PC-3 (cell line): ENCODE measurements around the gene SRR. TPM values are rescaled to one million over a fixed set of nuclear protein-coding genes. Genes with fewer than 3 reads are reported as not detected.

Experiments used
- ATAC-seq: fragments of 200-7000 bp; cut with Tn5 transposase; 2 replicates; pipeline ENCODE4 v1.9.1; 2020; ENCODE audit warnings: mild to moderate bottlenecking, moderate library complexity
- BruUV-seq: library from RNA; stranded (reverse); fragments of 400-500 nt; replicated peaks from 2 replicates; lab custom pipeline; 2021; lab: Mats Ljungman, UMichigan
- CTCF ChIA-PET: fragments of 300-600 bp; sonication (Branson Sonifier 250); formaldehyde crosslinking; loops from one replicate; lab custom pipeline; 2022; ENCODE audit warnings: antibody characterized with exemption; lab: Charles Lee
- POLR2A ChIA-PET: fragments of 300-600 bp; sonication (Branson Sonifier 250); formaldehyde crosslinking; loops from one replicate; lab custom pipeline; 2022; ENCODE audit warnings: antibody characterized with exemption; ENCODE audit not compliant: unreplicated experiment; lab: Charles Lee
- DNase-seq: peaks from one replicate; pipeline ENCODE4 v3.0.0-alpha.2; 2015
- H2AFZ ChIP-seq: fragments of 300-600 bp; sonication (generic); 2 replicates; pipeline ENCODE4 v1.6.0; 2016; ENCODE audit warnings: antibody characterized with exemption, low read length
- H3F3A ChIP-seq: fragments of 300-600 bp; sonication (generic); one replicate; pipeline ENCODE4 v1.6.0; 2017; ENCODE audit warnings: antibody characterized with exemption, low read length, control low read depth, mild to moderate bottlenecking; ENCODE audit not compliant: unreplicated experiment
- H3K27ac ChIP-seq: fragments of 300-600 bp; sonication (generic); 2 replicates; pipeline ENCODE4 v1.5.1; 2016; ENCODE audit warnings: mild to moderate bottlenecking, low read length
- H3K27me3 ChIP-seq: fragments of 300-600 bp; sonication (generic); 2 replicates; pipeline ENCODE4 v1.6.1; 2016; ENCODE audit warnings: low read length, mixed read lengths
- H3K36me3 ChIP-seq: fragments of 300-600 bp; sonication (generic); 2 replicates; pipeline ENCODE4 v1.6.1; 2016; ENCODE audit warnings: low read depth, mixed run types, low read length, mixed read lengths
- H3K4me1 ChIP-seq: fragments of 300-600 bp; sonication (generic); 2 replicates; pipeline ENCODE4 v1.5.1; 2016; ENCODE audit warnings: low read length; ENCODE audit not compliant: insufficient read depth
- H3K4me2 ChIP-seq: fragments of 300-600 bp; sonication (generic); 2 replicates; pipeline ENCODE4 v1.6.0; 2016; ENCODE audit warnings: low read length
- H3K4me3 ChIP-seq: fragments of 300-600 bp; sonication (generic); 2 replicates; pipeline ENCODE4 v1.5.1; 2016; ENCODE audit warnings: mild to moderate bottlenecking, low read length, mixed read lengths
- H3K79me2 ChIP-seq: fragments of 300-600 bp; sonication (generic); 2 replicates; pipeline ENCODE4 v1.6.1; 2017; ENCODE audit warnings: low read length, mixed read lengths
- H3K9ac ChIP-seq: fragments of 300-600 bp; sonication (generic); 2 replicates; pipeline ENCODE4 v1.6.0; 2016; ENCODE audit warnings: mild to moderate bottlenecking, low read length
- H3K9me2 ChIP-seq: fragments of 300-600 bp; sonication (generic); replicated peaks from 2 replicates; pipeline ENCODE4 v1.6.1; 2016; ENCODE audit warnings: mixed run types, low read length, mixed read lengths
- H3K9me3 ChIP-seq: fragments of 300-600 bp; sonication (generic); 2 replicates; pipeline ENCODE4 v1.6.1; 2016; ENCODE audit warnings: low read length, mixed read lengths
- H4K20me1 ChIP-seq: fragments of 300-600 bp; sonication (generic); 2 replicates; pipeline ENCODE4 v1.6.1; 2016; ENCODE audit warnings: low read length, mixed read lengths
- CTCF ChIP-seq: fragments of 300-600 bp; sonication (generic); conservative IDR thresholded peaks from 2 replicates; pipeline ENCODE4 v1.5.1; 2017; ENCODE audit warnings: antibody characterized with exemption, low read depth, mild to moderate bottlenecking, low read length
- EZH2 ChIP-seq: fragments of 300-600 bp; sonication (generic); IDR thresholded peaks from one replicate; pipeline ENCODE4 v1.6.1; 2017; ENCODE audit warnings: antibody characterized with exemption, mild to moderate bottlenecking, low read length; ENCODE audit not compliant: unreplicated experiment
- EZH2phosphoT487 ChIP-seq: fragments of 300-600 bp; sonication (generic); IDR thresholded peaks from 2 replicates; pipeline ENCODE4 v1.6.1; 2018; ENCODE audit warnings: mild to moderate bottlenecking, antibody characterized with exemption, low read length, borderline replicate concordance
- intact Hi-C: fragments of 100-400 bp; cut with micrococcal nuclease; formaldehyde crosslinking; loops from 2 replicates; pipeline ENCODE4 v1.9.0; 2023
- total RNA-seq: library from RNA; depleted of rRNA; stranded (reverse); fragments of >200 nt; gene quantifications from 2 replicates; pipeline ENCODE4 v1.2.3, GENCODE V29; 2014

The SRR gene
- total RNA-seq, 1 experiment from 2014 or later: 12.0 TPM

- ATAC-seq: no peak
- Histone ChIP-seq H3K9me2 (no peaks in the 10 kb centered on the region), H3K9ac (no peak overlapping the region), H3F3A (no peaks in the 10 kb centered on the region), H3K27me3 (no peaks in the 10 kb centered on the region), H3K4me2 (no peak overlapping the region), H3K4me3 (no peak overlapping the region), H3K79me2 (no peaks in the 10 kb centered on the region), H4K20me1 (no peaks in the 10 kb centered on the region), H3K27ac (no peak overlapping the region), H3K4me1 (peaks cover 17% of the 10 kb centered on the region), H3K9me3 (no peaks in the 10 kb centered on the region), H2AFZ (no peak overlapping the region), H3K36me3 (no peaks in the 10 kb centered on the region)
- TF ChIP-seq EZH2: no peak
- no peak for TF ChIP-seq EZH2phosphoT487
- no peak for TF ChIP-seq CTCF
- intact Hi-C loops: no loop called here
- ChIA-PET CTCF (interaction anchor here (1.0 kb wide), 1 partner anchor 53 kb away, joined by 3 read pairs; no protein-coding TSS in a partner anchor), POLR2A (no interaction called here)
- DNase-seq: no peak
- BruUV-seq: no TSS peak
These were observed 59.6 kb downstream of the SRR start for GRCh38 chr17:2363318-2363717.

GRCh38 chr17:2363851-2364762 is 60.4 kb downstream of the SRR start:
- Histone ChIP-seq H3K9ac (no peak overlapping the region), H3K9me3 (no peaks in the 10 kb centered on the region), H3K4me2 (no peak overlapping the region), H3K9me2 (no peaks in the 10 kb centered on the region), H3K36me3 (no peaks in the 10 kb centered on the region), H3K27ac (no peak overlapping the region), H4K20me1 (no peaks in the 10 kb centered on the region), H2AFZ (no peak overlapping the region), H3K79me2 (no peaks in the 10 kb centered on the region), H3K27me3 (no peaks in the 10 kb centered on the region), H3K4me1 (peaks cover 9% of the 10 kb centered on the region), H3F3A (no peaks in the 10 kb centered on the region), H3K4me3 (no peak overlapping the region)
- DNase-seq (no peak), ATAC-seq (no peak)
- intact Hi-C loops: no loop called here
- POLR2A ChIA-PET: no interaction called here
- CTCF ChIA-PET: interaction anchor here (1.0 kb wide), 1 partner anchor 52 kb away, joined by 3 read pairs; no protein-coding TSS in a partner anchor
- BruUV-seq: no TSS peak
- TF ChIP-seq CTCF: no peak
- TF ChIP-seq EZH2: no peak
- TF ChIP-seq EZH2phosphoT487: no peak

GRCh38 chr17:2364763-2365116 is 61.0 kb downstream of the SRR start:
- Histone ChIP-seq H3K4me3 (no peak overlapping the region), H3K36me3 (no peaks in the 10 kb centered on the region), H4K20me1 (no peaks in the 10 kb centered on the region), H2AFZ (no peak overlapping the region), H3K9me2 (no peaks in the 10 kb centered on the region), H3K9me3 (no peaks in the 10 kb centered on the region), H3K4me2 (no peak overlapping the region), H3K27ac (no peak overlapping the region), H3K79me2 (no peaks in the 10 kb centered on the region), H3K9ac (no peak overlapping the region), H3F3A (no peaks in the 10 kb centered on the region), H3K27me3 (no peaks in the 10 kb centered on the region), H3K4me1 (peaks cover 3% of the 10 kb centered on the region)
- intact Hi-C loops: no loop called here
- POLR2A ChIA-PET: no interaction called here
- ATAC-seq (no peak), DNase-seq (no peak)
- BruUV-seq: no TSS peak
- CTCF ChIA-PET: no interaction called here
- TF ChIP-seq EZH2phosphoT487 (no peak), CTCF (no peak), EZH2 (no peak)
